GM19372 (cell line): ENCODE results near the gene CTNNA1.
"Not testable (repeated sequence)": the region's sequence is repeated elsewhere in the genome, so short reads cannot be mapped to it uniquely, and the experiment has no call there.

Experiments used
- ATAC-seq: cut with Tn5 transposase; IDR thresholded peaks from one replicate; pipeline ENCODE4 v1.9.1; 2021; ENCODE audit warnings: mild to moderate bottlenecking, low read depth, moderate library complexity; ENCODE audit not compliant: unreplicated experiment

CTNNA1 gene

GRCh38 chr5:138755084-138755748 is 2.0 kb downstream of the CTNNA1 start:
- no peak for ATAC-seq

GRCh38 chr5:138757061-138757776 is 4.0 kb downstream of the CTNNA1 start:
- ATAC-seq, result no peak

- no peak for ATAC-seq
Measured at GRCh38 chr5:138760448-138761110, 7.4 kb downstream of the CTNNA1 start.

- ATAC-seq, result not testable (repeated sequence)
Measured at GRCh38 chr5:138761115-138761514, 7.9 kb downstream of the CTNNA1 start.

GRCh38 chr5:138761670-138762069 is 8.4 kb downstream of the CTNNA1 start:
- ATAC-seq, result not testable (repeated sequence)

- ATAC-seq, result no peak
Measured at GRCh38 chr5:138762110-138762509, 8.9 kb downstream of the CTNNA1 start.

- ATAC-seq, result no peak
Measured at GRCh38 chr5:138763037-138763778, 10.0 kb downstream of the CTNNA1 start.

- ATAC-seq, result no peak
Measured at GRCh38 chr5:138770291-138770690, 17.1 kb downstream of the CTNNA1 start.

- no peak for ATAC-seq
Measured at GRCh38 chr5:138770977-138771376, 17.8 kb downstream of the CTNNA1 start.

GRCh38 chr5:138772986-138773594 is 19.9 kb downstream of the CTNNA1 start:
- ATAC-seq, result no peak

- ATAC-seq, result not testable (repeated sequence)
Measured at GRCh38 chr5:138773624-138774023, 20.4 kb downstream of the CTNNA1 start.

GRCh38 chr5:138775034-138775433 is 21.8 kb downstream of the CTNNA1 start:
- no peak for ATAC-seq

- no peak for ATAC-seq
Measured at GRCh38 chr5:138778234-138778633, 25.0 kb downstream of the CTNNA1 start.

- ATAC-seq, result no peak
Measured at GRCh38 chr5:138783976-138784375, 30.8 kb downstream of the CTNNA1 start.

GRCh38 chr5:138784590-138784989 is 31.4 kb downstream of the CTNNA1 start:
- ATAC-seq, result no peak

- no peak for ATAC-seq
Measured at GRCh38 chr5:138789771-138790242, 36.6 kb downstream of the CTNNA1 start.

GRCh38 chr5:138790684-138791083 is 37.5 kb downstream of the CTNNA1 start:
- ATAC-seq, result no peak

- ATAC-seq, result no peak
Measured at GRCh38 chr5:138792195-138792790, 39.1 kb downstream of the CTNNA1 start.

- no peak for ATAC-seq
Measured at GRCh38 chr5:138793575-138793974, 40.4 kb downstream of the CTNNA1 start.

GRCh38 chr5:138803285-138803684 is 50.1 kb downstream of the CTNNA1 start:
- no peak for ATAC-seq
